Activated naive CD8-positive, alpha-beta T cell treated with anti-CD3 and anti-CD28 coated beads, Interleukin-2, amount 10 ng/mL, durations not matched to agents 7 days and 5 days (primary cell): ENCODE measurements around the gene EPS8L2. TPM values are rescaled to one million over a fixed set of nuclear protein-coding genes. Genes with fewer than 3 reads are reported as not detected.
A peak's percentile ranks its signal among the peaks of the same experiment; 100 is the strongest.

ENCODE experiments used
- ATAC-seq: fragments of 150-1000 bp; cut with Tn5 transposase; one replicate; pipeline ENCODE4 v1.10.0; 2021; ENCODE audit warnings: low read depth, moderate library complexity
- POLR2A ChIA-PET: fragments of 350-600 bp; sonication (Branson Sonifier 250); formaldehyde crosslinking; loops from one replicate; lab custom pipeline; 2021; ENCODE audit warnings: antibody characterized with exemption; lab: Charles Lee
- DNase-seq: peaks from one replicate; pipeline ENCODE4 v3.0.0; 2021
- H3K27ac Mint-ChIP-seq: one replicate; pipeline ENCODE4 v1.8.0; 2022; ENCODE audit warnings: mild to moderate bottlenecking, mixed read lengths
- H3K27me3 Mint-ChIP-seq: one replicate; pipeline ENCODE4 v1.8.0; 2022; ENCODE audit warnings: mild to moderate bottlenecking, moderate library complexity, mixed read lengths
- H3K36me3 Mint-ChIP-seq: one replicate; pipeline ENCODE4 v1.8.0; 2021; ENCODE audit warnings: mild to moderate bottlenecking, mixed read lengths
- H3K4me1 Mint-ChIP-seq: one replicate; pipeline ENCODE4 v1.8.0; 2021; ENCODE audit warnings: mixed read lengths
- H3K4me3 Mint-ChIP-seq: one replicate; pipeline ENCODE4 v1.8.0; 2022; ENCODE audit warnings: mild to moderate bottlenecking, moderate library complexity, mixed read lengths
- H3K9me3 Mint-ChIP-seq: one replicate; pipeline ENCODE4 v1.8.0; 2021; ENCODE audit warnings: mixed read lengths
- total RNA-seq, 2 experiments: library from RNA; stranded (reverse); gene quantifications; one replicate each; pipeline ENCODE4 v1.2.3, GENCODE V29; 2021

The EPS8L2 gene
- total RNA-seq, 2 experiments from 2014 or later, result 19.0 to 24.5 TPM

DNA sequence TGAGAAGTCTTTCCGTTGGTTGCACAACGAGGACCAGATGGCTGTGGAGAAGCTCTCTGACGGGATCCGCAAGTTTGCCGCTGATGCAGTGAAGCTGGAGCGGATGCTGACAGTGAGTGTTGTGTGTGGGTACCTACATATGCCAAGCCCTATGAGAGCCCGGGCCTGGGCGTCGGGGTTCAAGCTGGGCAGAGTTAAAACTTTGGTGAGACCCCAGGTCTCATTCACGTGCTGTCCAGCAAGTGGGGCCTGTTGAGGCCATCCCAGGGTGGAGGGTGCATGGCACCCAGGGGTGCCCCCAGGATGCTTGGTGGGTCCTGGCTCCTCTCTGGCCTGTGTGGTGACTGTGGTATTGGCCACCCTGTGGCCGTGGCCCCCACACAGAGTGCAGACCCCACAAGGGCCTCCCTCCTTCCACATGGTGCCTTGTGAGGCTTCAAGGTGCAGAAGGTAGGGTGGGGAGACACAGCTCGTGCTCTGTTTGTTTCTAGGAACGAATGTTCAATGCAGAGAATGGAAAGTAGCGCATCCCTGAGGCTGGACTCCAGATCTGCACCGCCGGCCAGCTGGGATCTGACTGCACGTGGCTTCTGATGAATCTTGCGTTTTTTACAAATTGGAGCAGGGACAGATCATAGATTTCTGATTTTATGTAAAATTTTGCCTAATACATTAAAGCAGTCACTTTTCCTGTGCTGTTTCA is 58.4 kb downstream of the EPS8L2 start:
- ATAC-seq (no peak), DNase-seq (no peak)
- no peaks in the 10 kb centered on the region for H3K9me3 Mint-ChIP-seq
- H3K27me3 Mint-ChIP-seq, result no peaks in the 10 kb centered on the region
- no peak overlapping the region for H3K27ac Mint-ChIP-seq
- no peaks in the 10 kb centered on the region for H3K4me1 Mint-ChIP-seq
- no peak overlapping the region for H3K4me3 Mint-ChIP-seq
- peaks cover 3% of the 10 kb centered on the region for H3K36me3 Mint-ChIP-seq
- POLR2A ChIA-PET, result interaction anchor here (1.2 kb wide), 1 partner anchor 38 kb away, joined by 4 read pairs; no protein-coding TSS in a partner anchor

DNA sequence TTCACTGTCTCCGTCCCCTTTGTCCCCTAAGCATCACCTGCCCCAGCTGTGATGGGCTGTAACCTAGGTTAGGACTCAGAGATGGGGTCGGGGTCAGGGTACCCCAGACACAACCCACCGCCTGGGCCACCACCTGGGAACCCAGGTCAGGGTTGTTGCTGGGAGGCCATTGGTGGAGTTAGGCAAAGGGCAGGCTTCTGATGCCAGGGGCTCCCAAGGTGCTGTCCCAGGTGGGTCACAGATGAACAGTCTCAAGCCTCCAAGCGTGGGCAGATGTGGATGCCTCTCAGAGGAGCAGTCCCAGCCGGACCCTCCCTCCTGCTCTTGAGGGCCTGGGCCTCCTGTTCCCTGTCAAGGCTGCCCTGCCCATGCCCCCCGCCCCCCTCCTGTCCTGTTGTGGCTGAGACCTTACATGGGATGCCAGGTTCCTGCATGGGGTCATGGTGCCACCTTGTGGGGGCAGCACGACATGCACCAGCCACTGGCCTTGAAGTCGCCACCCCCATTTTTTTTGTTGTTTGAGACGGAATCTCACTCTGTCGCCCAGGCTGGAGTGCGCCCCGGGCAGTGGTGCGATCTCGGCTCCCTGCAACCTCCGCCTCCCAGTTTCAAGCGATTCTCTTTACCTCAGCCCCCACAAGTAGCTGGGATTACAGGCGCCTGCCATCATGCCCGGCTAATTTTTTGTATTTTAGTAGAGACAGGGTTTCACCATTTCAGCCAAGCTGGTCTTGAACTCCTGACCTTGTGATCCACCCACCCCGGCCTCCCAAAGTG is 59.2 kb downstream of the EPS8L2 start:
- DNase-seq (peak; percentile 69), ATAC-seq (peak; percentile 75)
- Mint-ChIP-seq H3K4me3 (no peak overlapping the region), H3K9me3 (no peaks in the 10 kb centered on the region), H3K4me1 (no peaks in the 10 kb centered on the region), H3K36me3 (peaks cover 3% of the 10 kb centered on the region), H3K27ac (no peak overlapping the region), H3K27me3 (no peaks in the 10 kb centered on the region)
- POLR2A ChIA-PET, result interaction anchor here (0.7 to 1.2 kb wide), 2 partner anchors 11 to 39 kb away, joined by 3 to 4 read pairs; no protein-coding TSS in a partner anchor

DNA sequence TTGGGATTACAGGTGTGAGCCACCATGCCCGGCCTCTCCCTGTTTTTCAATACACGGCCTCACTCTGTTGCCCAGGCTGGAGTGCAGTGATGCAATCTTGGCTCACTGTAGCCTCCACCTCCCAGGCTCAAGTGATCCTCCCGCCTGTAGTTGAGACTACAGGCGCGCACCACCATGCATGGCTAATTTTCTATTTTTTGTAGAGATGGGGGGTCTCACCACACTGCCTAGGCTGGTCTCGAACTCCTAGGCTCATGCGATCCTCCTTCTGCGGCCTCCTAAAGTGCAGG is 59.7 kb downstream of the EPS8L2 start:
- H3K4me3 Mint-ChIP-seq, result no peak overlapping the region
- H3K27ac Mint-ChIP-seq, result no peak overlapping the region
- POLR2A ChIA-PET, result interaction anchor here (0.7 kb wide), 1 partner anchor 10 kb away, joined by 3 read pairs; no protein-coding TSS in a partner anchor
- ATAC-seq, result no peak
- DNase-seq, result no peak
- H3K9me3 Mint-ChIP-seq, result no peaks in the 10 kb centered on the region
- no peaks in the 10 kb centered on the region for H3K27me3 Mint-ChIP-seq
- H3K4me1 Mint-ChIP-seq, result no peaks in the 10 kb centered on the region
- peaks cover 3% of the 10 kb centered on the region for H3K36me3 Mint-ChIP-seq

DNA sequence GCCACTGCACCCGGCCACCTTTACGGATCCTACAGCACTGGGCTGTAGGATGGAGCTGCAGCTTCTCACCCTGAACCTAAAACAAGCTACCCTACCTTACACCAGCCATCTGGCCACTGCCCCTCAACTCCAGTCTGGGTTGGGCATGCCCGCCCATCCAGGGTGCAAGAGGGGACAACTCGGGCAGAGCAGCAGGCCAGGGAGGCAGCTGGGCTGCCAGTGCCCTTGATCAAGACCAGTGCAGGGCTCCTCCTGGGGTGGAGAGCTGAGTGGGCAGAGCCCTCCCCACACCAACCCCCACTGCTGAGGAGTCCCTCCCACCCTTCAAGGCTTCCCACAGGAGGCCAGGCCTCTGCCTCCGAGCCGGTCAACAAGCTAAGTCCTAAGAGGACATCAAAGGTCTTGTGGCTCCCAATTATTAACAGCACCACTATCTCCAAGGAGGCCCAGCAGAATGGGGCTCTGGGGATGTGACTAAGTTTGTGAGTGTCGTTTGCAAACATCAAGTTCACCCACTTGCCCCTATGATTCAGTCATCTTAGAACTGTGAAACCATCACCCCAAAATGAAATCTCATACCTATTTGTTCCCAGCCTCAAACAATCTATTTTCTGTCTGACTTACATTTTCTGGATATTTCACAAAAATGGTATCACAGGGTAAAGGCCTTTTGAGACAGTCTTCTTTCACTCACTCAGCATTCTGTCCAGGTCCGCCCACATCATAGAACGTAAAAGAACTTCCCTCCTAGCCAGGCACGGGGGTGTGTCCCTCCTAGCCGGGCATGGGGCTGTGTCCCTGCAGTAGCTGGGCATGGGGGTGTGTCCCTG is 60.3 kb downstream of the EPS8L2 start:
- no peak overlapping the region for H3K27ac Mint-ChIP-seq
- no peaks in the 10 kb centered on the region for H3K9me3 Mint-ChIP-seq
- no peaks in the 10 kb centered on the region for H3K27me3 Mint-ChIP-seq
- DNase-seq, result no peak
- H3K4me3 Mint-ChIP-seq, result no peak overlapping the region
- POLR2A ChIA-PET, result interaction anchor here (0.6 to 0.7 kb wide), 2 partner anchors 9 to 31 kb away, joined by 3 read pairs; no protein-coding TSS in a partner anchor
- no peaks in the 10 kb centered on the region for H3K4me1 Mint-ChIP-seq
- ATAC-seq, result no peak
- peaks cover 3% of the 10 kb centered on the region for H3K36me3 Mint-ChIP-seq

DNA sequence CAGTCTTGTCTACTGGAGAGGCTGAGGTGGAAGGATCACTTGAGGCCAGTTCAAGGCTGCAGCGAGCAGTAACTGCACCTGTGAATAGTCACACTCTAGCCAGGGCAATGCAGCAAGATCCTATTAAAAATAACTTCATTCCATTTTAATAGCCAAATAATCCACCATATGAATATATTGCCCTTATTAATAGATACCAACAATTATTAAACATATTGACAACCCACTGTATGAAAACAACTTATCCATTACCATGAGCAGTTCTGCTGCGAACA is 60.8 kb downstream of the EPS8L2 start:
- H3K4me1 Mint-ChIP-seq, result no peaks in the 10 kb centered on the region
- no peaks in the 10 kb centered on the region for H3K9me3 Mint-ChIP-seq
- H3K36me3 Mint-ChIP-seq, result peaks cover 3% of the 10 kb centered on the region
- no peaks in the 10 kb centered on the region for H3K27me3 Mint-ChIP-seq
- DNase-seq (no peak), ATAC-seq (no peak)
- no peak overlapping the region for H3K27ac Mint-ChIP-seq
- no peak overlapping the region for H3K4me3 Mint-ChIP-seq
- POLR2A ChIA-PET, result no interaction called here

DNA sequence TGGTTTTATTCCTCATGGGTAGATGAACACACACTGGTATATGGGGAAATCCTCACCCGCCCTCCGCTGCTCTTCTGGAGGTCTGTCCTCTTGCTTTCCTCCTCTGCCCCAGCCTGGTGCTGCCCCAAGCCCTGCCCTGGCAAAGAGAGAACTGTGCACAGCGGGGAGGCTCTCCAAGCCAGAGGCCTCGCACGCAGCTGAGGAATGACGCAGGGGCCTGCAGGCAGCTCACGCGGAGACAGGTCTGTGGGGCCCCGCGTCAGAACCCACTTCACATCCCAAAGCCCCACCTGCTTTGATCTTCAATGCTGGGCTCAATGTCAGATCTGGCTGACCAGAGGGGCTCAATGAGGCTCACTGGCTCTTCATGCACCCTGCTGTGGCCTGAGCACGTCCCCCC is 61.2 kb downstream of the EPS8L2 start:
- peaks cover 3% of the 10 kb centered on the region for H3K36me3 Mint-ChIP-seq
- no peaks in the 10 kb centered on the region for H3K27me3 Mint-ChIP-seq
- DNase-seq (no peak), ATAC-seq (no peak)
- POLR2A ChIA-PET, result no interaction called here
- H3K9me3 Mint-ChIP-seq, result no peaks in the 10 kb centered on the region
- H3K27ac Mint-ChIP-seq, result no peak overlapping the region
- H3K4me3 Mint-ChIP-seq, result no peak overlapping the region
- H3K4me1 Mint-ChIP-seq, result no peaks in the 10 kb centered on the region

- Mint-ChIP-seq H3K36me3 (no peaks in the 10 kb centered on the region), H3K4me1 (peaks cover 2% of the 10 kb centered on the region), H3K4me3 (no peak overlapping the region), H3K27ac (no peak overlapping the region), H3K27me3 (no peaks in the 10 kb centered on the region), H3K9me3 (no peaks in the 10 kb centered on the region)
- no peak for ATAC-seq
- POLR2A ChIA-PET, result no interaction called here
- no peak for DNase-seq
These were observed 64.0 kb downstream of the EPS8L2 start for GRCh38 chr11:769887-770641.

- POLR2A ChIA-PET, result no interaction called here
- Mint-ChIP-seq H3K27me3 (no peaks in the 10 kb centered on the region), H3K36me3 (no peaks in the 10 kb centered on the region), H3K27ac (no peak overlapping the region), H3K4me3 (no peak overlapping the region), H3K4me1 (peaks cover 3% of the 10 kb centered on the region), H3K9me3 (no peaks in the 10 kb centered on the region)
- DNase-seq (no peak), ATAC-seq (no peak)
These were observed 64.9 kb downstream of the EPS8L2 start for GRCh38 chr11:770642-771616.

DNA sequence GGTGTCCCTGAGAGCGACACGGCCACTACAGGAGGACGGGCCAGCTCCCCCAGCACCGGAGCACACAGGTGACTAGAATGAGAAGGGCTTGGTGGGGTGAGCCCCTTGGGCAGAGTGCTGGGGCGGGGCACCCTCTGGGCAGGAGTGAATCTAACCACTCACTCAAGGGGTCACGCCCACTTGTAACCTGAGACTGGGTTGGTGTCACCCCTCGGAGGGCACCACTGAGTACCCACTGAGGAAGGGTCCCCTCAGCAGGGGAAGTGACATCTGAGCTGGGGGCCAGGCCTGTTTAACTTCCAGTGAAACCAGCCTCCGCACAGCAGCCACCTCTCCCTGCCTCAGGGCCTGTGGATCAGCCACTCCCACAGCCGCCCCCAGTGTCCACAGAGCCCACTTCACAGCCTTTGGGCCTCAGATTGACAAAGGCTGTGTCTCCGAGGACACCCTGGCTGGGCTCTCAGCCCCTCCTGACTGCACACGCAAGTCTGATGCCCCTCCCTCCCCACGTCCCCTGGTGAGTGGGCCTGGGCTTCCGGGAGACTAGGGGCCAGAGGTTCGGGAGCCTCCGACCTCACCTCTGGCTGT is 65.7 kb downstream of the EPS8L2 start:
- Mint-ChIP-seq H3K9me3 (no peaks in the 10 kb centered on the region), H3K4me1 (peaks cover 8% of the 10 kb centered on the region), H3K36me3 (no peaks in the 10 kb centered on the region), H3K27me3 (no peaks in the 10 kb centered on the region), H3K4me3 (no peak overlapping the region), H3K27ac (no peak overlapping the region)
- ATAC-seq (no peak), DNase-seq (no peak)
- POLR2A ChIA-PET, result no interaction called here

DNA sequence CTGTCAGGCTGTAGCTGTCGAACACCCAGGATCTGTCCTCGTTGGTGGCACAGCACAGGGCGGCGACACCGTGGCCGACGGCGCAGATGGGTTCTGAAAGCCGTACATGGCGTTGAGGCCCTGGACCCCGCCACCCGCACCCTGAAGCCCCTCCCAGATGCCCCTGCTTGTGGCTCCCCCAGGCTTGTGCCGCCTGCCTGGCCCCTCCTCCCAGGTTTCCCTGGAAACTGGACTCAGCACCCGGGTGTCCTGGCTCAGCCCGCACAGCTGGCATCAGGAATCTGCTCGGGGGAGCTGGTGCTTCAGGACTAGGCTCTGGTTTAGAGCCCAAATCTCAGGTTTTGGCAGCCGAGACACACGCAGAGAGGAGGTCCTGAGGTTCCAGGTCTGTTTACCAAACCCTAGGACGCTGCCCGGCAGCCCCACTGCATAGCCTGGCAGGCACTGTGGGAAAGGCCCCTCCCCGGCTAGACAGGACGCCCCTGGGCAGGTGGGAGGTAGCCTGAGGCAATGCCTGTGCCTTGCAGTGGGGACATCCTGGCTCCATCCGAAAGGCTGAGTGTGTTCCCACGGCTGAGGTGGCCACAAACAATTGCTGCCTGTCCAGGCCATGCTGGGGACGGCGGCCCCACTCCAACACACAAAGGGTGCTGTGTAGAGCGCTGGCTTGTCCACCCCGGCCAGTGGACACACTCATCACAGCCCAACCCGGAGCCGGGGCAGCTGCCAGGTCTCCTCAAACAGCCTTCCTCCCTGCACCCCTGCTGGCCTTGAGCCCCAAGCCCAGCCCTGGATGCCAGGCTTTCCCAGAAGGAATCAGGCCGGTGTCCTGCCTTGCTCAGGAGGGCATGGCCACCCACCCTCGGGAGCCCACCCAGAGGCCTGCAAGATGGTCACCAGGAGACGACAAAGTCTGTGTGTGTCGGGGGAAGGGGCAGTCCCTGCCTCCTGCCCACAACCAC is 66.7 kb downstream of the EPS8L2 start:
- no peak for ATAC-seq
- H3K36me3 Mint-ChIP-seq, result no peaks in the 10 kb centered on the region
- POLR2A ChIA-PET, result no interaction called here

DNA sequence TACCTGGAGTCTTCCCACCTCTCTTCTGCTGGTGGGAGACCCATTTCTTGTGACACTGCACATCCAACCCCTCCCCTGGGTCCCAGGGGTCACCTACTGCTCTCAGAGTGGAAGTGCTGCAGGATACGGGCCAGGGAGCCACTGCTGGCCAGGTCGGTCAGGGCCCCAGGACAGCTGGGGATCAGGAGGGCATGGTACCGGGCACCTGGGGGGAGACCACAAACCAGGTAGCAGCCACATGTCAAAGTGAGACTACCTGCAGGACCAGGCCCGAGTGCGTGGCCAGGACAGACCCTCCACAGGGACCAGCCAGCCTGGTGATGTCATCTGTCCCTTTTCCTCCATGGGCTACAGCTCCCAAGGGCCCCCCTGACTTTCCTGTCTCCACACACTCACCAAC is 67.4 kb downstream of the EPS8L2 start:
- H3K27ac Mint-ChIP-seq, result no peak overlapping the region
- H3K4me1 Mint-ChIP-seq, result peaks cover 10% of the 10 kb centered on the region
- no peaks in the 10 kb centered on the region for H3K27me3 Mint-ChIP-seq
- H3K9me3 Mint-ChIP-seq, result no peaks in the 10 kb centered on the region
- POLR2A ChIA-PET, result no interaction called here
- no peak for DNase-seq
- no peaks in the 10 kb centered on the region for H3K36me3 Mint-ChIP-seq
- ATAC-seq, result no peak
- H3K4me3 Mint-ChIP-seq, result no peak overlapping the region

More for the DNA sequence above, 66.7 kb downstream of the EPS8L2 start:
- Mint-ChIP-seq H3K27ac (no peak overlapping the region), H3K4me3 (no peak overlapping the region), H3K9me3 (no peaks in the 10 kb centered on the region), H3K4me1 (peaks cover 8% of the 10 kb centered on the region), H3K27me3 (no peaks in the 10 kb centered on the region)
- DNase-seq, result no peak
